ENCODE results near the gene HSD3B7.
"Not testable (repeated sequence)": the region's sequence is repeated elsewhere in the genome, so short reads cannot be mapped to it uniquely, and the experiment has no call there.

HSD3B7 gene

GRCh38 chr16:31005350-31006085, 20.5 kb downstream of the HSD3B7 start:
- FAIRE-seq (no peak), DNase-seq (ENCODE audit: insufficient read length) (no peak)

GRCh38 chr16:31006086-31006385, 21.0 kb downstream of the HSD3B7 start:
- TF ChIP-seq POLR2A (IDR thresholded peaks at IDR 0.05; ENCODE audit: low read depth, low read length) (no peak), POLR2AphosphoS5 (IDR thresholded peaks at IDR 0.05; ENCODE audit: low read depth, low read length) (no peak), TAF1 (IDR thresholded peaks at IDR 0.05; ENCODE audit: borderline replicate concordance, low read depth, low read length) (no peak)
- FAIRE-seq: no peak
- no peak for DNase-seq (ENCODE audit: insufficient read length)

More at GRCh38 chr16:31005350-31006085, 20.5 kb downstream of the HSD3B7 start:
- TF ChIP-seq POLR2A (IDR thresholded peaks at IDR 0.05; ENCODE audit: low read depth, low read length) (no peak), TAF1 (IDR thresholded peaks at IDR 0.05; ENCODE audit: borderline replicate concordance, low read depth, low read length) (no peak), POLR2AphosphoS5 (IDR thresholded peaks at IDR 0.05; ENCODE audit: low read depth, low read length) (no peak)

DNA sequence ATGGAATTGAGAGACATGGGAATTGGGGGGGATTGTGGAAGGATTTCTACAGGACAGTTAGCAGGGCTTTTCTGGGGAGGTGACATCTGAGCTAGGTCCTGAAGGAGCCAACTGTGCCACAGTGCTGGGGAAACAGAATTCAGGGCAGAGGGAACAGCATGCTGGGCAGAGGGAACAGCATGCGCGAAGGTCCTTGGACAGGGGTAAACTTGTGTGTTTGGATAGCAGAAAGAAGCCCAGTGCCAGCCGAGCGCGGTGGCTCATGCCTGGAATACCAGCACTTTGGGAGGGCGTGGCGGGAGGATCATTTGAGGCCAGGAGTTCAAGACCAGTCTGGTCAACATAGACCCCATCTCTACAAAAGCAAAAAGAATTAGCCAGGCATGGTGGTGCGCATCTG, 21.6 kb downstream of the HSD3B7 start:
- DNase-seq (ENCODE audit: insufficient read length) (no peak), FAIRE-seq (no peak)
- TF ChIP-seq POLR2AphosphoS5 (IDR thresholded peaks at IDR 0.05; ENCODE audit: low read depth, low read length) (no peak), TAF1 (IDR thresholded peaks at IDR 0.05; ENCODE audit: borderline replicate concordance, low read depth, low read length) (no peak), POLR2A (IDR thresholded peaks at IDR 0.05; ENCODE audit: low read depth, low read length) (no peak)

DNA sequence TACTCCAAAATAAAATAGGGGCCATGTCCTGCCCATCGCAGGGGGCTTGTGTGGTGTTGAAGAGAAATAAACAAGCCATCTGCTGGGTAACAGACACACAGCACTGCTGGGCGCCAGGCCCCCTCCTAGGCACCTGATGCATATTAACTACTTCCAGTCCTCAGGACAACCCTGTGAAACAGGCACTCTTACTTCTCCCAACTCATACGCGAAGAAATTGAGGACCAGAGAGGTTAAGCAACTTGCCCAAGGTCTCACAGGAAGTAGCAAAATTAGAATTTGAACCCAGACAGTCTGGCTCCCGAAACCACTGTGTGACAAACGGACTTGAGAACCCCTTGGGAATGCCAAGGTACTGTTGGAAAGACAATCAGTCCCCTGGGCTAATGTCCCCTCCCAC, 22.7 kb downstream of the HSD3B7 start:
- no peak for TF ChIP-seq TAF1 (IDR thresholded peaks at IDR 0.05; ENCODE audit: borderline replicate concordance, low read depth, low read length)
- no peak for TF ChIP-seq POLR2A (IDR thresholded peaks at IDR 0.05; ENCODE audit: low read depth, low read length)
- TF ChIP-seq POLR2AphosphoS5 (IDR thresholded peaks at IDR 0.05; ENCODE audit: low read depth, low read length): no peak
- FAIRE-seq (no peak), DNase-seq (ENCODE audit: insufficient read length) (no peak)

DNA sequence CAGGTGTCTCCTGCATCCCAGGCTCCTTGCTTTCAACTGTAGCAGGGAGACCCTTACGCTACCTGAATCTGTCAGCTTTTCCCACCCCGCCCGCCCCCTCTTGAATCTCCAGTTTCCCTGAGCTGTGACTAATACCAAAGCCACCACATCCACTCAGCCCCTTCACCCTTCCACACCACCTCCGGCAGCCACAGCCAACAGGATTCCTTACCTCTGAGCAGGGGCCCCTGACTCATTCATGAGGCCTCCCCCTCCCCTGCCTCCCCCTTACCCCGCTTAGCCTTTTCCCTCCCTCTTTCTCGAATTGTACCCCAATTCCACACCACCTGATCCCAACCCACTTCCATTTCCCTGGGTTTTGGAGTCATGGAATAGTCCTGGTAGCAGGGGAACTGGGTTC, 23.1 kb downstream of the HSD3B7 start:
- no peak for TF ChIP-seq POLR2A (IDR thresholded peaks at IDR 0.05; ENCODE audit: low read depth, low read length)
- no peak for TF ChIP-seq TAF1 (IDR thresholded peaks at IDR 0.05; ENCODE audit: borderline replicate concordance, low read depth, low read length)
- no peak for TF ChIP-seq POLR2AphosphoS5 (IDR thresholded peaks at IDR 0.05; ENCODE audit: low read depth, low read length)
- no peak for FAIRE-seq

DNA sequence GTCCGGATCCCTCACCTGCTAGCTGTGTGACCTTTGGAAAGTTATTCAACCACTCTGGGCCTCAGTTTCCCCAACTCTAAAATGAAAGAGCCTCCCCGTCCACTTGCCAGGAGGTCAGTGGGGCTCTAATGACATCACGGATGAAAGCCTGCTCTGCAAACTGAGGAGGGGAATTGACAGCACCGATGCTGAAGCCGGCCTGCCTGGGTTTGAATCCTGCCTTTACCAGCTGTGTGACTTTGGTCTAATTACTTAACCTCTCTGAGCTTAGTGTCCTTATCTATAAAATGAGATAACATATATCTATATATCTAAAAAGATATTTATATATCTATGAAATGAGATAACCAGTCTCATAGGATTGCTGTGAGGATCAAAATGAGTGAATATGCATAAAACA, 23.5 kb downstream of the HSD3B7 start:
- TF ChIP-seq POLR2AphosphoS5 (IDR thresholded peaks at IDR 0.05; ENCODE audit: low read depth, low read length) (no peak), POLR2A (IDR thresholded peaks at IDR 0.05; ENCODE audit: low read depth, low read length) (no peak)

More for the DNA sequence above, 23.1 kb downstream of the HSD3B7 start:
- DNase-seq (ENCODE audit: insufficient read length): no peak

DNA sequence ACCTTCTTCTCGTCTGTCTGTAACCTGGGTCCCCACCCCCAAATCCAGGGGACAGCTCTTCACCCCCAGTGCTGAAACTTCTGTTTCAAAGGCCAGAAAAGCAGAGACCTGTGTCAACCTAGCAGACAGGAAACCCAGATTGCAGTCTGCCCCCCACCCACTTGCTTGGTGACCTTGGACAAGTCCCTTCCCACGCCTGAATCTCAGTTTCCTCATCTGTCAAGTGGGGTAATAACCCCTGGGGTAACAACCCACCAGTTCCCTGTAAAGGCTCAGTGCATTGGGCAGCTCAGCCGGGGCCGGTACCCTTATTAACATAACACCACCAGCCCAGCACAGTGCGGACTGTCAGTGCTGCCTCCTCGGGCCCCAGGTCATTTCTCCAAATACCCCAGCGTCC, 24.1 kb downstream of the HSD3B7 start:
- TF ChIP-seq TAF1 (IDR thresholded peaks at IDR 0.05; ENCODE audit: borderline replicate concordance, low read depth, low read length) (no peak), POLR2AphosphoS5 (IDR thresholded peaks at IDR 0.05; ENCODE audit: low read depth, low read length) (no peak), POLR2A (IDR thresholded peaks at IDR 0.05; ENCODE audit: low read depth, low read length) (no peak)
- DNase-seq (ENCODE audit: insufficient read length) (no peak), FAIRE-seq (no peak)

More for the DNA sequence above, 23.5 kb downstream of the HSD3B7 start:
- DNase-seq (ENCODE audit: insufficient read length) (no peak), FAIRE-seq (no peak)

- FAIRE-seq: no peak
- TF ChIP-seq POLR2AphosphoS5 (IDR thresholded peaks at IDR 0.05; ENCODE audit: low read depth, low read length): no peak
- TF ChIP-seq POLR2A (IDR thresholded peaks at IDR 0.05; ENCODE audit: low read depth, low read length): no peak
- no peak for TF ChIP-seq TAF1 (IDR thresholded peaks at IDR 0.05; ENCODE audit: borderline replicate concordance, low read depth, low read length)
- DNase-seq (ENCODE audit: insufficient read length): no peak
These were observed 25.0 kb downstream of the HSD3B7 start for GRCh38 chr16:31009894-31010584.

DNA sequence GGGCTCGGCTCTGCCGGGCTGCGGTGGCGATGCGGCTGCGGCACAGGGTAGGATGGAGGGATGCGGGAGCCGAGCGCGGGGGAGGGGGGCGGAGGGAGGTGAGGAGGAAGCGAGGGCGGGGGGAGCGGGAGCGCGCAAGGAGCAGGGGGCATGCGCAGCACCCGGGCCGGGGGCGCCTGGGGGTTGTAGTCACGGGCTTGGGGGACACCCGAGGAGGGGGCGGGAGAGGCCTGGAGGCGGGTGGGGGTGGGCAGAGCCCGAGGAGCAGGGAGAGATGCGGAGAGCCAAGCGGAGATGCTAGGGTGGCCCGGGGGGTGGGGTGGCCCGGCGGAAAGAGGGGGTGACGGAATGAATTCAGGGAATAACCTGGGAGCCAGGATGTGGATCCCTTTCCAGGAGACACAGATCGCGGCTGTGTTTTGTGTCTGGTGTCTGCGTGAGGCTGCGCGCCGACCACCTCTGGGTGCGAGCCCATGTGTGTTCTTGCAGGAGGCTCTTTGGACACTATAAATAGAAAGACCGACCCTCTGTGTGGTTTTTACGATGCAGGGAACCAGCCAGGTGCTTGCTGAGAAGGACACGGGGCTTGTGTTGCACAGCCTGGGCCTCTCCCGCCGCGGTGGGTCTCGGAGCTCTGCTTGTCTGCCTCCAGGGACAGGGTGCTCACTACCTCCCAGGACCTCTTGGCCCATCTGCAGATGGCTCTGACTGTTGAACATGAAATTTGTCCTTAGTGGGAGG, 25.7 kb downstream of the HSD3B7 start, which contains the start of gene STX1B:
Gene STX1B, minus strand, starts transcription at position 54 of the 741 bp plus-strand sequence. CDS start 242 bp downstream, outside the sequence.
- FAIRE-seq (no peak), DNase-seq (ENCODE audit: insufficient read length) (no peak)
- TF ChIP-seq TAF1 (IDR thresholded peaks at IDR 0.05; ENCODE audit: borderline replicate concordance, low read depth, low read length): no peak
- no peak for TF ChIP-seq POLR2A (IDR thresholded peaks at IDR 0.05; ENCODE audit: low read depth, low read length)
- TF ChIP-seq POLR2AphosphoS5 (IDR thresholded peaks at IDR 0.05; ENCODE audit: low read depth, low read length): no peak

DNA sequence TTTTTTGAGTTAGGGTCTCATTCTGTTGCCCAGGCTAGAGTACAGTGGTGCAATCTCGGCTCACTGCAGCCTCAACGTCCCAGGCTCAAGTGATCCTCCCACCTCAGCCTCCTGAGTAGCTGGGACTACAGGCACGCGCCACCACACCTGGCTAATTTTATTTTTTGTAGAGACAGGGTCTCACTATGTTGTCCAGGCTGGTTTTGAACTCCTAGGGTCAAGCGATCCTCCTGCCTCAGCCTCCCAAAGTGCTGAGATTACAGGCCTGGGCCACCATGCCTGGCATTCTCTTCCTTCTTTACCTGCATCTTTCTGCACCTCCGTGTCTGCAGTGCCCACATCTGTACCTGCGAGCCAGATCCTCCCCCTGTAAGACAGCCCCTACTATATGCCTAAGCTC, 26.8 kb downstream of the HSD3B7 start:
- FAIRE-seq; DNase-seq (ENCODE audit: insufficient read length): not testable (repeated sequence)

DNA sequence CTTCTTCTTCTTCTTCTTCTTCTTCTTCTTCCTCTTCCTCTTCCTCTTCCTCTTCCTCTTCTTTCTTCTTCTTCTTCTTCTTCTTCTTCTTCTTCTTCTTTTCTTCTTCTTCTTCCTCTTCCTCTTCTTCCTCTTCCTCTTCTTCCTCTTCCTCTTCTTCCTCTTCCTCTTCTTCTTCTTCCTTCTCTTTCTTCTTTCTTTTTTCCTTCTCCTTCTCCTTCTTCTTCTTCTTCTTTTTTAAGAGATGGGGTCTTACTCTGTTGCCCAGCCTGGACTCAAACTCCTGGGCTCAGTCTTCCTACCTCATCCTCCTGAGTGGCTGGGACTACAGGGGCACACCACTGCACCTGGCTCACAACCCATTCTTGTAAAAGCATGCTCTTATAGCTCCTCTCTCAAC, 28.3 kb downstream of the HSD3B7 start:
- FAIRE-seq; DNase-seq (ENCODE audit: insufficient read length): not testable (repeated sequence)

DNA sequence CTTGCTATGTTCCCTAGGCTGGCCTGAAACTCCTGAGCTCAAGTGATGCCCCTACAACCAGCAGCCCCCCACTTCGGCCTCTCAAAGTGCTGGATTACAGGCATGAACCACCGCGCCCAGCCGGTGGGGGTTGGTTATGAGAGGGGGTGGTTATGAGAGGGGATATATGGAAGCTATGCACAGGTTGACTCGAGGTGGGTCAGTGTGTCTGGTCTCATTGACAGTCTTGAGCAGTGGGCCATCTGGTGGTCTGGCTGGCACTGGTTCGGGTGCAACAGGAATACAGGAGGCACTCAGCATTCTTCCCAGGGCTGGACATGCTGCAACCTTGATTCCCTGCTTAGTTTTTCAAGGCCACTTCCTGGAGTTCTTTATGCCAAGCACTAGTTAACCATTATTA, 31.0 kb downstream of the HSD3B7 start:
- TF ChIP-seq POLR2A (IDR thresholded peaks at IDR 0.05; ENCODE audit: low read depth, low read length) (no peak), POLR2AphosphoS5 (IDR thresholded peaks at IDR 0.05; ENCODE audit: low read depth, low read length) (no peak), TAF1 (IDR thresholded peaks at IDR 0.05; ENCODE audit: borderline replicate concordance, low read depth, low read length) (no peak)
- FAIRE-seq: no peak
- DNase-seq (ENCODE audit: insufficient read length): no peak

GRCh38 chr16:31017756-31018155, 32.7 kb downstream of the HSD3B7 start:
- not testable (repeated sequence) for DNase-seq (ENCODE audit: insufficient read length); FAIRE-seq
